T-helper 9 cell (primary cell): ENCODE measurements around the gene MSRB3.
"Not testable (repeated sequence)": the region's sequence is repeated elsewhere in the genome, so short reads cannot be mapped to it uniquely, and the experiment has no call there.

ENCODE experiments used
- DNase-seq: peaks from one replicate; pipeline ENCODE4 v3.0.0-alpha.2; 2020

The MSRB3 gene

DNA sequence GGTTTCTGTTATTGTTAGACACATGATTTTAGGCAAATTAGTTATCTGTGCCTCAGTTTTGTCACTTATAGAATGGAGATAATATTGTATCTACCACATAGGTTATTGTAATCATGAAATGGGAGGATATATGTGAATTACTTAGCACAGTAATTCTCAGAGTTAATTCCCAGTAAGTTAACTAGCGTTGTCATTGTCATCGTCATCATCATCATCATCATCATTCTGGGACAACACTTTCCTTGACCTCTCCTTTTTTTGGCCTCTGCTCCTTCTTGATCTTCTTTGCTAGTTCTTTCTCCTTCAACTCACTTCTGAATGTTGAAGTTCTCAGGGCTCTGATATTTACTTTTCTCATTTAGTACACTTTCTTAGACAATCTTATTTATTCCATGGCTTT, 13.8 kb downstream of the MSRB3 start:
- DNase-seq, result no peak

DNA sequence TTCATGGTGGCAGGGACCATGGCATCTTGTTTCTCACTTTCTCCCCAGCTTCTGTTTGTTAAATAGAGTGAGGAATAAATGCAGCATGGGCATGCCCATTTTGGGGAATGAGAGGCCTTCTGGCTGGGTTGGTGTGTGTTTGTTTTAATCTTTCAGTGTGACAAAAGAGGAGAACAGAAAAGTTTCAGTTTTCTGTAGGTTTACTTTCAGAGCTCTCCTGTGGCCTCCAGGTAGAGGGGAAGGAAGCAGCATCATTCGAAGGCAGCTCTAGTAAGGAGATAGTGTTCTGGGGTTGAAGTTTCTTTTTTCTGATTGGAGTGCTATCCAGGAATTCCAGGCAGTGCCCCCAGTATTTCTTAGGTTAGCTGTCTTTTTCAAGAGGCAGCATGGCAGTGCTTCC, 15.3 kb downstream of the MSRB3 start:
- no peak for DNase-seq

DNA sequence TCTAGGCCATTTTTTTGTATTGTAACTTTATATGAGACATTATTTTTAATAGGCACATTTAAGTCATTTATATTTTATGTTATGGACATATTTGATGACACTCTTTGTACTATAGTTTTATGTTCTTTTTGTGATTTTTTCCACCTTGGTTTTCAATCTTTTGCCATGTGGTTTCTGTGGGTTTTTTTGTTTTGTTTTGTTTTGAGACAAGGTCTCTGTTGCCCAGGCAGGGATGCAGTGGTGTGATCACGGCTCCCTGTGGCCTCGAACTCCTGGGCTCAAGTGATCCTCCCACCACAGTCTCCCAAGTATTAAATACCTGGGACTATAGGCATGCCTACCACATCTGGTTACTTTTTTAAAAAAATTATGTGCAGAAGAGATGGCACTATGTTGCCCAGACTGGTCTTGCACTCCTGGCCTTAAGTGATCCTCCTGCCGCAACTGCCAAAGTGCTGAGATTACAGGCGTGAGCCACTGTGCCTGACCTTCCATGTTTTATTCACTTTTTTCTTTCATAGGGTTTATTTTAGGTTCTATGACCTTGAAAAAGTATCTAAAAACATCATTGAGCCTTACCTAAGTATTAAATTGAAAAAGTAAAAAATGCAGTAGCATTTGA, 16.3 kb downstream of the MSRB3 start:
- no peak for DNase-seq

DNA sequence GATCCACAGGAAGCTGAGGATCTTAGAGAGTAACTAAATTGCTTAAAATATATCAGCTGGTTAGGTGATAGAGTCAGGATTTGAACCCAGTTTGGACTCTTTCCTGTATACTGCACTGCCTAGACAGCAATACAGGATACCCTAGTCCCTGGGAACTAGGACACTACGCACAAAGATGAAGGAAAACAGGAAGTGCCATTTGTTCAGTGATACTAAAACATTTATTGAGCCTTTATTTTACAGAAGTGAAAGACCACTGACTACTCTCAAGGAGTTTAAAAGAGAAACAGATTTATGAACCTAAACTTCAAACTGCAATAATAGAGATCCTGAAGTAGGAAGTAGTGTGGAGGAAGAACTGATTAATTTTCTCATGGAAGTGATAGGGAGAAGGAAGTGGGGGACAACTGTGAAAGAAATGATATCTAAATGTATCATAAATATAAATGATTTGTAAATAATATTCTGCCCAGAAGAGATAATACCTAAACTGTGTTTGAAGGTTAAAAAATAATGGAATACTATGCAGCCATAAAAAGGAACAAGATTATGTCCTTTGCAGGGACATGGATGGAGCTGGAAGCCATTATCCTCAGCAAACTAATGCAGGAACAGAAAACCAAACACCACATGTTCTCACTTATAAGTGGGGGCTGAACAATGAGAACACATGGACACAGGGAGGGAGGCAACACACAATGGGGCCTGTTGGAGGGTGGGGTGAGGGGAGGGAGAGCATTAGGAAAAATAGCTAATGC, 18.2 kb downstream of the MSRB3 start:
- DNase-seq, result no peak

DNA sequence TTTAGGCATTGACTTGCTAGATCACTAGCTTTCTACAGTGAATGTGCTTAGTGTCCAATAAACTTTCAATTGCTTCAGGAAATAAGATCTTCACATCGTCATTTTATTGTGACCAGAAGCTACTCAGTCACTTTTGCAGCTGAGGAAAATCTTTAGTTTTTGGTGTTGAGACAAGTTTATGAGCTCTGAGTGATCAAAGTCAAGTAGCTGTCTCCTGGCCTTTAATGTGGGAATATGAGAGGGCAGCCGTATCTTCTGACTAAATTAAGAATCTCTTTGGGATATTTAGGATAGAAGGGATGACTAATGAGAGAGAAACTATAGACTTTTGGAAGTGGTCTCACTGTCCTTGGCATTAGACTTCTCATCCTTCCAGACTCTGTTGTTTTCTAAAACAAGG, 21.6 kb downstream of the MSRB3 start:
- no peak for DNase-seq

DNA sequence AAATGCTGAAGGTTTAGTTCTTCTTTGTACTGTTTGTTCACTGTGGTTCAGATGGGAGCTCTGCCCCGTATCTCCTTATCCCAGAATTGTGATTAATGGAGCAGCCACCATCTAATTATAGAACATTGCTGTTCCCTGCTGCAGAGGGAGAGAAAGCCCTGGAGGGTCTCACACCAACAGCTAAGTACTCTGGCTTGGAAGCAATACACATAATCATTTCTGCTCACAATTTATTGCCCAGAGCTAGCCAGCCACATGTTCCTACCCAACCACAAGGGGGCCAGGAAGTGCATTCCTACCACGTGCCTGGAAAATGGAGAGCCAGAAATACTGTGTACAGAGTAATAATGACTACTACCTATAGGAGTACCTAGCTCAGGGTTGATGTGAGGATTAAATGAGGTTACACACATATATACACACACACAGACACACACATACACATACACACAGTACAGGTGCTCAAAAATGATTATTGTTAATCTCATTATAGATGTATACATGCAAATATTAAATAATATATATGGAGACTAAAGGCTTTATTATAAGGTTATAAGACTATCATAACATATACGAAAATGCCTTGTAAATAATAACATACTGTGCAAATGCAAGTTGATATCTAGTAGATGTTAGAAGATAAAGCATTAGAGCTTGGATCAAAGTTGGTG, 22.3 kb downstream of the MSRB3 start:
- DNase-seq, result no peak

DNA sequence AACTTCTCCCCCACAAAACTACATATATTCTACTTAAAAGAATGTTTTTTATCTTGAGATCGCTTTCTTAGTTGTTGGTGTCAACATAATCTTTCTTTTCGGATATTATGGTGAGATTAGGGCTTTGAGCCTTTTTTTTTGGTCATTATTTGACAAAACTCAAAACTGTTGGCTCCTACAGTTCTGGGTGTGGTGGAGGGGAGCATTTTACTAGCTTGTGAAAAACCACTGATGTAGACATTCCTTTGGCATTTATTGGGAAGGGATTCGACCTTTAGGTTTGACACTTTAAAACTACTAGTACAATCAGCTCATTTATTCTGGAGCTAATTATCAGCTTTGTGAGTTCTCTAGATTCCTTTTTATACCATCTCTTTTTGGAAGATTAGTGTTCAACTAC, 24.4 kb downstream of the MSRB3 start:
- no peak for DNase-seq

DNA sequence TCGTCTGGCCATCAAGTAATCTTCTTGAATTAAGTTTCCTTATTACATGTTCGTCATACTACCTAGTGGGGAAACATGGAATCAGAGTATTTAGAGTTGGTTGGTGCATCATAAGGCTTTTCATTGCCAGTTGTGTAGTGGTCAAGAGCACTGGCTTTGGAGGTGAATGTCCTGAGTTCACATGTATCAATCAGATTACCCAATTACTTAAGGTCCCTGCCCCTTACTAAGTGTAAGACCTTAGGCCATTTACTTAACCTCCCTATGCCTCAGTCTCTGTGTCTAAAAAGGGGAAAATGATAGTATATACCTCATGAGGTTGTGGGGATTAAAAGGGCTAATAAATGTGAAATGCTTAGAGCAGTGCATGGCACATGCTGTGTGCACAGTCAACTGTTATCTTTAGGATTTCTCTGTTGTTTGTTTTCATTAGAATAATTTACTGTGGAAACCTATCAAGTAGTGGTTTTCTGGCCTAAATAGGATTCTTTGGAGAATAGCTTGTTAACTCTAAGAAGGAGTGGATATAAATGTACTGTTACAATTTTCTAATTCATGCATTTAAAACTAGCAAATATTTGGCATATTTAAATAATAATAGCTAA, 27.0 kb downstream of the MSRB3 start:
- no peak for DNase-seq

DNA sequence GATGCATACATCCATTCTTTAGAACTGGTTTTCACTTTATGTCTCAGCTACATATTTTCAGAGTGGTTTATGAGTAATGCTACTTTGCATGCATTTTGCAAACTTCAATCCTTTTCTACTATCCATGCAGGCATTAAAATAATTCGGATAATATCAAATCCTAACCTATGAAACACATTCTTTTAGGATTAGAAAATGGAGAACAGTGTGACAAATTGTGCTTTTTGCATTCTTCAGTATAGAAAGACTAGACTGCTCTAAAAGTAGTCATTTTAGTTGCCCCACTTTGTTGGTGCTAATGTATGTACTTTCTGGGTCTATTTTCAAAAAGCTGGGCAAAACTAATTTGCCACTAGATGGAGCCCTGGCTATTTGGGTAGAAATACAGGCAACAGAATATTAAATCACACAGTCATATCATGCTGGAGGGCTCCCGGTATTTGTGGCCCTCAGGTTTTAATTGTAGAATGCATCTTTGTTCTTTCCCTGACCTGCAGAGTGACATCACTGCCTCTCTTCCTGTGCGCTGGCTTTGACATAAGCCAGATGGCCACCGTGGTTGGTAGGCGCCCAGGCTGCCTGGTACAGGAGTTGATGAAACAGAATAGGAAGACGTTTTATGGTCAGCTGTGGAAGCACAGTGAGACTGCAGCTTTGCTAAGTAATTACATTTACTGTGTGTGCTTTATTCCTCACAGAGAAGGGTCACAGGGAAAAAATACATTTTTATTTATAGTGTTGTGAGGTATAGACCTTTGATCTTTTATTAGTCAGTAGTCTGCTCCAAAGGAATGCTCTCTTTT, 28.1 kb downstream of the MSRB3 start:
- DNase-seq, result no peak

DNA sequence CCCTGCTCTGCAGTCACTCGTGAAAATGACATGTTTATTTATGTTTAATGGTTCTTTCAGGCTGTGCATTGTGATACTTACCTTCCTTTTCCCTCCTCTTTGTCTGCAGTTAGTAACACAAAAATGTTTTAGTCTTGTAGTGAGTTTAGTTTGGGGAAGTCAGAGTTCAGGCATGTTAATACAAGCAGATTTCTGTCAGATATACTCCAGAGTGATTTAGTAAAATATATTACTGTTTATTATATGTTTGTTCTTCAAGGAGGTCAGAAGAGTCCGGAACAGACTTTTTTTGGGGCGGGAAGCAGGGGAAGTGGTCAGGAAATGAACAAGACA, 28.7 kb downstream of the MSRB3 start:
- no peak for DNase-seq

DNA sequence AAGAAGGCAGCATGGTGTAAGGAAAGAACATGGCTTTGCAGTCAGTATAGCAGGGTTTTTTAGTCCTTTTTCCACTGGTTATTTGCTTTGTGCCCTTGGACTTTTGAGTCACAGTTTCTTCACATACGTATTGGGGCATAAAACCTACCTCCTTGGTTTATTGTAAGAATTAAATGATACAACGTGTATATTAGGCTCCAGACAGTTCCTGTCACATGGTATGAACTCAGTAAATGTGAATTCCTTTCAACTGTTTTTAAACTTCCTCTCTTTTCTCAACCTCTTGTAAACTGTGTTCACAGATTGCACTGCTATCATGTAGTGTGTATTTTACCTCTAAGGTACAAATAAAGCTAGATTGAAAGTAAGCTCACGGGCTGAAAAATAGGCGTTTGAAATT, 29.5 kb downstream of the MSRB3 start:
- DNase-seq, result no peak

DNA sequence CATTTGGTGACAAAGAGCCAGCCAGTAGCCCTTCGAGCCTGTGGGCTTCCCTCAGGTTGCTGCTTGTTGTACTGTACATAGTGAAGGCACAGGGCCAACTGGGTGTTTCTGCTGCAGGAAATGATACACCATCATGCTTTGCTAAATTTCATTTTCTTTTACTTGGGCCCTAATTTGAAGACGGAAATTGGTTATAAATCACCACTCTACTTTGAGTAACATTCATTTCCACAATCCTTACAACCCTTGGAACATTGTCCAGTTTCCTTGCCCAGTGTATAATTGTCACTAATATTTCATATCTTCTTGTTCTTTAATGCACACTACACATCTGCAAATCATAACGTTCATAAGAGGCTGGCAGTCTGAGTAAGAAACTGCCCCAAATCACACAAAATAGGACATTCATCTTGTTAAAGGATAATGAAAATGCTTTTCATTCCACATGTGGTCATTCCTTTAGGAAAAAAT, 30.2 kb downstream of the MSRB3 start:
- DNase-seq, result no peak

DNA sequence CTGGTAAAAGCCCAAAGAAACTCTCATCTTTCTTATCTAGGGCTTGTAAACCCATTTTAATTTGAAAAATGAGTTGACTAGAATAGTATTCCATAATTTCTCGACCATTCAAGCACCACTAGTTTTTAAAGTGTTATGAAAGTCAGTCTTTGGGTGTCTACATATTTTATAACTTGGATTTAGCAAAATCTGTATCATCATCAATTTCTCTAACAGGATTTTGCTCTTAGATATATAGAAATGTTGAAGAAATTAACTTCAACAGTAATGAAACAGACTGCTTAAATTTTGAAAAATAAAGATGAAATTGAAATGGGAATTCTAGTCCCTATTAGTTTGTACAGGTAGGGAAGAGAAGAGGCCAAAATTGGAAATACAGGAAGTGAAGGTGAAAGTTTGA, 32.8 kb downstream of the MSRB3 start:
- DNase-seq, result no peak

DNA sequence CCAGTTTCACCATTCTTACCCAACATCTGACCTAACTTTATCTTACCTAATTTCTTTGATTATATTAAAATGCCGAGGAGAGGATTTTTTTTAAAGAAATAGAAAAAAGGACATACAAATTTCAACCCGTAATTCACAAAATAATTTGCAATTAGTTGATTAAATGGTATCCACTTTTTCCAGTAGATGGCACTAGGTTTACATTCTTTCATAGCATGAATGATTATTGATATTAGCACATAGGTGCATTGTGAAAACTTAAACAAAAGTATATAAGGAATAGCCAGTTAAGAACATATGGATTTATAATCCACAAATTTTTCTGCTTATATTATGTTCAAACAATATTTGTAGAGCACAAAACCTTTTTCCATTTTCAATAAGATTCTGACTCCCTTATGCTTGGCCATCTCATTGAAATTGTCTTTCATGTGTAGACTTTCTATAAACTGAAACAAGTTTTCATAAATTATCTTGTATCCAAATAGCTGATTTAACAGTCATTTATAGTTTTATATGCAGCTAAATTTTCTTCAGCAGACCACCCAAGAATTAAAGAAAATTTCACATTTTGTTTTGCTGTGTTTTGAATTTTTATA, 35.3 kb downstream of the MSRB3 start:
- DNase-seq, result no peak

DNA sequence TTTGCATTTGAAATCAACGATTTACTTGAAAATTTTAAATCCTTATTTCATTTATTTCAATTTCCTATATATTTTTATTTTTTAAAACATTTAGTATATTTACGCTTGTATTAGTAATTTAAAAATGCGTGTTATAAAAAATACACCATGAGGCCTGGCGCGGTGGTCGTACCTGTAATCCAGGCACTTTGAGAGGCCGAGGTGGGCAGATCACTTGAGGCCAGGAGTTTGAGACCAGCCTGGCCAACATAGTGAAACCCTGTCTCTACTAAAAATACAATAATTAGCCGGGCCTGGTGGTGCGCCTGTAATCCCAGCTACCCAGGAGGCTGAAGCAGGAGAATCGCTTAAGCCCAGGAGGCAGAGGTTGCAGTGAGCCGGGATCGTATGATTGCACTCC, 36.8 kb downstream of the MSRB3 start:
- DNase-seq, result not testable (repeated sequence)

DNA sequence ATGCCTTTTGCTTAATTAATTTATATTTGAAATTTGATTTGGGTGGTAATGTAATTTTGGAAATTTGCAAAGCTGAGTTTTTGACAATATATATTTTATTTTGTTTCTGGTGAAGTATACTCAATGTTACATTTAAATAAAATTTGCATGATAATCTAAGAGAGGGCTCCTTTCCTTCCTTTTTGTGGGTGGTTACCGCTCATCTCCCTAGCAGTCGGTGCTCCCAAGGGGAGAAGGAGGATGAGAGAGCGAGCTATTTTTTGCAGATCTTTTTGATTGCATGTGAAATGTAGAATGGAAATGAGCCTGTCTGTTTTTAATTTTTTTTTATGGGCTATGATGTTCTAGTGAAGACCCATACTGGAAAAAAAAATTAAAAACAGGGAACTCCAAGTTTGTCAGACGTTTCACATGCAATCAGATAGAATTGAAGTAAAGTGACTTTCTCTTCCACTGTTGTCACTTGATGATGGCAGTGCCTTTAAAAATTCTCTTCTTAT, 39.8 kb downstream of the MSRB3 start:
- no peak for DNase-seq

DNA sequence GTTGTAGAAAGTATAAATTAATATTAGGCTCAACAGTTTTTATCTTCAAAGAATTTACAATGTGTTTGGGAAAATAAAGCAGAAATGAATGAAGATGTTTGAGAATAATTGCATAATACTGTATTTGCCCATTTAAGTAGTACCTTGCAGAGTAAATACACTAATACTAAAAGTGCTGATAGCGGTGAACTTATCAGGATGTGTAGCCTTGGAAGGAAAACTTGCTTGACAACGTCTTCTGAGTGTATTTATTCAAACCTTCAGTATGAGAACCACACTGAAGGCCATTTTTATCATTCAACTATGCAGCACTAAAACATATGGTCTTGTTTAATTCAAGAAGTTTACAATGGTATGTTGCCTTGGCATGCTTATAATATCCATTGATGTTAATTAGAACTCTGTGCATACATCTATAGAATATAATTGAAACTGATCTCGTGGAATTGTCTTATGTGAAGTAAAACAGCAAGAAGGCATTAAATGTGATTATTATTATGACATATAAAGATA, 41.3 kb downstream of the MSRB3 start:
- DNase-seq, result no peak

DNA sequence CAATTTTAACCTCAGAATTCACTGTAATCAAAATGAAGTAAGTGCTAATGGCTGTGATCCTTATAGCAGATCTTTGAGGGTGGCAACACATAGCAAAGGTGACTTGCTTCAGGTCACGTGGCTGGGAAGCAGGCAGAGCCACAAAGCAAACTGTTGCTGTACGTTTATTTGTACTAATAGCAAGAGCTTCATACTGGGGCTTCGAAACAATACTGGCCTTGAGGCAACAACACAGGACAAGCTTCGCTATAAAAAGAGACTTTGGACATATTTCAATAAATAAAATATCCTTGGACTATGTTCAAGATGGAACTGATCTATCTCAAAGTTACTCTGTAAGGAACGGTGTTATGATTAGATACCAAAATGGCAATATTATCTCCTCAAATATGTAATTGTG, 44.6 kb downstream of the MSRB3 start:
- no peak for DNase-seq

DNA sequence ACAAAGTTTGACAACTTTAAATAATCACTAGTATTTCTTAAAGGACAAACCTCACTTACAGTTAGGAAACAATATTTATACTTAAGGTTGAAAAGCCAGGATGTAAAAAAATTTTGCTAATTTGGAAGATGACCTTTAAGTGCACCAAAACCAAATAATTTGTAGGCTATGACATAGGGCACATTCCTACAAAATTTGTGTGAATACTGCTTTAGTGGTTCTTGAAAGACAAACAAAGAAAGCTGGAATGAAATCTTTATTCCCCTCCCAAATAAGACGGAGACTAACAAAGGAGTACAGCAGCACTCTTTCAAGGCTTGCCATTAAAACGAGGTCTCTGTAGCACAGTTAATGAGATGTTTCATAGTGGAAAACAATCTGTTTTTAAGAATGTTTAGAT, 45.6 kb downstream of the MSRB3 start:
- no peak for DNase-seq

DNA sequence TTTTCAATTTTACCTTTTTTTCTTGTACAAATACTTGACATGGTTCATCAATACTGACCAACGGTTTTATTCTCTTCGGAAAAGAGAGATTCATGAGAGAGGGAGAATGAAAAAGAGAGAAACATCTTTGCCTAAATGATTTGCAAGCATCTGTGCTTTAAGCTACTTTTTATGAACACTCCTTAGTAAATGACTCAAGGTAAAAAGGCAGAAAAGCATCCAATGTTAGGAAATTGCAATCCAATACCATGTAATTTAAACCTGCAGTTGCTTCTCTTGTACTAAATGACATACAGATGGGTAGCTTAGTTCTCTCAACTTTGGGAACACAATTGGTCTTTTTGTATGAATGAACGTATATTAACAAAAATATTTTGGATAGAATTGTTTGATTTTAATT, 46.1 kb downstream of the MSRB3 start:
- DNase-seq, result no peak

DNA sequence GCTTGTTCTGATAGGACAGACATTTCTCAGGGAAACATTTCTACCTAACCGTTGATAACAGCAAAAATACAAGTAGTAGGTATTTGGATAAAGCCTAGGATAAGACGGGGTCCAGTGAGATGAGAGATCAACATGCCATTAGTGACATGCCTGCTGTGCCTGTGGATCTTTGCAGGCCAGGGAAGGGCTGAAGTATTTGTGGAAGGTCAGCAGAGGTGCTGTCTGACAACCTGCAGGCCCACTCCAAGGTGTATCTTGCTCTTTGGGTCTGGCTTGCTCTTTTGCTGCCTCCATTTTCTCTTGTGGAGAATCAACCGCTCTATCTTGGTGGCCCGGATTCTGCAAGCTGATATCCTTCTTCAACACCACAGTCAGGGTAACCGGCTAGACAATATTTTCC, 46.7 kb downstream of the MSRB3 start:
- no peak for DNase-seq

DNA sequence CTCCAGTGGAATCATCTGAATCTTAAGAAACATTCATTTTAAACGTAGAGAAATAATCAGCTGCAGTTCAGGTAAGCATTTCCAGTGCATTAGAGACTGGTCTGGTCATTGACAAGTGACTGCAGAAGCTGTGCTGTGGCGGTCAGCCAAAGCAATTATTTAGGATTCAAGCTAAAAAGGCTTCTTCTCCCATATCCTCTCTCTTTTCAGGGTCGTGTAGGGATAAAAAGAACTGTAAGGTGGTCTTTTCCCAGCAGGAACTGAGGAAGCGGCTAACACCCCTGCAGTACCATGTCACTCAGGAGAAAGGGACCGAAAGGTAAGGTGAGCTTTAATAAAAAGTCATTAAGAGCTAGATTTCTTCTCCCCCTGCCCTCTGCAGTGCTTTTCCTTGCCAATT, 48.1 kb downstream of the MSRB3 start:
- no peak for DNase-seq
